ENCODE measurements around the gene DAZAP1.
A peak's percentile ranks its signal among the peaks of the same experiment; 100 is the strongest.

DAZAP1 gene

GRCh38 chr19:1445185-1445931 lies 38.0 kb downstream of the DAZAP1 start:
- DNase-seq (ENCODE audit: low spot score) = peak; percentile 72

GRCh38 chr19:1445932-1446712 lies 38.7 kb downstream of the DAZAP1 start:
- DNase-seq (ENCODE audit: low spot score) = no peak

GRCh38 chr19:1446713-1447481 lies 39.5 kb downstream of the DAZAP1 start:
- peak; percentile 10 for DNase-seq (ENCODE audit: low spot score)

GRCh38 chr19:1447504-1447903 lies 40.1 kb downstream of the DAZAP1 start:
- DNase-seq (ENCODE audit: low spot score) = no peak

GRCh38 chr19:1447944-1448343 lies 40.6 kb downstream of the DAZAP1 start:
- no peak for DNase-seq (ENCODE audit: low spot score)

- peak; percentile 16 for DNase-seq (ENCODE audit: low spot score)
Observed at GRCh38 chr19:1449467-1450442, 42.4 kb downstream of the DAZAP1 start, which contains the start of gene APC2. Gene APC2, plus strand, starts transcription at chr19:1450121. Its CDS starts 2,881 bp downstream, at chr19:1453002.

GRCh38 chr19:1450735-1451731 lies 43.6 kb downstream of the DAZAP1 start:
- no peak for DNase-seq (ENCODE audit: low spot score)

GRCh38 chr19:1451916-1452801 lies 44.8 kb downstream of the DAZAP1 start:
- DNase-seq (ENCODE audit: low spot score) = no peak

GRCh38 chr19:1452802-1453524 lies 45.6 kb downstream of the DAZAP1 start:
- no peak for DNase-seq (ENCODE audit: low spot score)

- no peak for DNase-seq (ENCODE audit: low spot score)
Observed at GRCh38 chr19:1453525-1454364, 46.4 kb downstream of the DAZAP1 start.

- DNase-seq (ENCODE audit: low spot score) = no peak
Observed at GRCh38 chr19:1455002-1455335, 47.6 kb downstream of the DAZAP1 start.

- DNase-seq (ENCODE audit: low spot score) = peak; percentile 37
Observed at GRCh38 chr19:1455336-1456120, 48.1 kb downstream of the DAZAP1 start.

GRCh38 chr19:1456121-1456900 lies 48.9 kb downstream of the DAZAP1 start:
- DNase-seq (ENCODE audit: low spot score) = no peak

- no peak for DNase-seq (ENCODE audit: low spot score)
Observed at GRCh38 chr19:1457031-1457739, 49.8 kb downstream of the DAZAP1 start.

- DNase-seq (ENCODE audit: low spot score) = no peak
Observed at GRCh38 chr19:1457892-1458291, 50.5 kb downstream of the DAZAP1 start.
